SK-N-MC (cell line): ENCODE data around the gene AHCYL1.

ENCODE experiments used
- EZH2 ChIP-seq: fragments of 200-600 bp; sonication (generic); IDR thresholded peaks from one replicate; pipeline ENCODE4 v1.6.1; 2017; ENCODE audit warnings: antibody characterized with exemption
- POLR2AphosphoS5 ChIP-seq: IDR thresholded peaks from 2 replicates; pipeline ENCODE4 v1.6.1; 2012; ENCODE audit warnings: mild to moderate bottlenecking, low read depth, low read length, borderline replicate concordance

- TF ChIP-seq POLR2AphosphoS5, result no peak
- TF ChIP-seq EZH2, result no peak
These were observed 27.7 kb downstream of the AHCYL1 start for GRCh38 chr1:110012100-110012780.
